Measurements from ENCODE around the gene SPTLC3.

Gene SPTLC3

DNA sequence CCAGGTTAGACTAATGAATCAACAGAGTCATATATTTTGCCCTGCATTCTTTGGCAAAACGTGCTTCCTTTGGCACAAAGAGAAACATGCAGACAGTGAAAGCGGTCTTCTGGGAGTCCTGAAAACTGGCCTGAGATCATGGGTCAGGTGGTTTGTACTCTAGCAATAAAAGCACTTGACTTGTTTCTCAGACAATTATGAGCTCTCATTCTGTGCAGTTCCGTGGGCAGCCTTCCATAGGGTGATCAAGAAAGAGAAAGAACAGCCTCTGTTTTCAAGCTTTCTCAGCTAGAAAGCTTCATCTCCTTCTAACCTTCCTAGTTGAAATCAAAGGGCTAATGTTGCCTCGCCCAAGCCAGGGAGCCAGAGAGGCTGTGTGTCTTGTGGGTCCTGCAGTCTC is 149.6 kb downstream of the SPTLC3 start:
- Histone ChIP-seq H3K4me3 (peak overlapping the region in 1 of 2 donors; percentile 15), H3K9me3 (no peaks in the 10 kb centered on the region), H3K4me1 (peaks cover 0 to 17% (median 10%) of the 10 kb centered on the region in 4 donors), H3K27me3 (no peaks in the 10 kb centered on the region), H3K36me3 (peaks cover 0 to 13% (median 0%) of the 10 kb centered on the region in 3 donors), H3K27ac (peak overlapping the region; percentile 32 to 36)
- peak in 1 of 2 donors; percentile 22 for DNase-seq
- intact Hi-C loops (cut with DNase I; ENCODE audit: low total_unique reads), result no loop called here
- TF ChIP-seq CTCF (IDR thresholded peaks at IDR 0.05), result no peak

DNA sequence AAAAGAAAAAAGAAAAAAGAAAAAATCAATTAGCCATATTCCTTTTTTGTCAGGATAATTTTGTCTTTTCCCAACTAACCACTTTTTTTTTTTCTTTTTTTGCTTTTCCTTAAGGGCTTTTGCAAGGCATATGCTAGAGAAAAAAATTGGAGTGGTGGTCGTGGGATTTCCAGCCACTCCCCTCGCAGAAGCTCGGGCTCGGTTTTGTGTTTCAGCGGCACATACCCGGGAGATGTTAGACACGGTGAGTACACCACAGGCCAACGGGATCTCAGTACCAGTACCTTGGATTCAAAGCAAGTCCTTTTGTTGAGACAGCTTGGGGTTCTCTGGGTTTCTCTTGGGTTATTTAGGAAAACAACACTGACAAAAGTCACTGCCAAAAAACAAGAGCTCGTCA is 151.1 kb downstream of the SPTLC3 start:
- H3K4me3 ChIP-seq, result no peak overlapping the region
- TF ChIP-seq CTCF (IDR thresholded peaks at IDR 0.05), result no peak
- H3K4me1 ChIP-seq, result peaks cover 0 to 17% (median 10%) of the 10 kb centered on the region in 4 donors
- H3K27ac ChIP-seq, result no peak overlapping the region
- H3K9me3 ChIP-seq, result no peaks in the 10 kb centered on the region
- DNase-seq, result no peak
- H3K27me3 ChIP-seq, result no peaks in the 10 kb centered on the region
- intact Hi-C loops (cut with DNase I; ENCODE audit: low total_unique reads), result no loop called here
- H3K36me3 ChIP-seq, result peaks cover 0 to 2% (median 0%) of the 10 kb centered on the region in 3 donors

- no peak for DNase-seq
- Histone ChIP-seq H3K9me3 (peaks cover 0 to 4% (median 0%) of the 10 kb centered on the region in 3 donors), H3K4me3 (no peak overlapping the region), H3K27me3 (no peaks in the 10 kb centered on the region), H3K36me3 (no peaks in the 10 kb centered on the region), H3K27ac (no peak overlapping the region), H3K4me1 (no peaks in the 10 kb centered on the region)
- intact Hi-C loops (cut with DNase I; ENCODE audit: low total_unique reads), result no loop called here
- TF ChIP-seq CTCF (IDR thresholded peaks at IDR 0.05), result no peak
Measured at GRCh38 chr20:13165203-13165602, 156.4 kb downstream of the SPTLC3 start.

DNA sequence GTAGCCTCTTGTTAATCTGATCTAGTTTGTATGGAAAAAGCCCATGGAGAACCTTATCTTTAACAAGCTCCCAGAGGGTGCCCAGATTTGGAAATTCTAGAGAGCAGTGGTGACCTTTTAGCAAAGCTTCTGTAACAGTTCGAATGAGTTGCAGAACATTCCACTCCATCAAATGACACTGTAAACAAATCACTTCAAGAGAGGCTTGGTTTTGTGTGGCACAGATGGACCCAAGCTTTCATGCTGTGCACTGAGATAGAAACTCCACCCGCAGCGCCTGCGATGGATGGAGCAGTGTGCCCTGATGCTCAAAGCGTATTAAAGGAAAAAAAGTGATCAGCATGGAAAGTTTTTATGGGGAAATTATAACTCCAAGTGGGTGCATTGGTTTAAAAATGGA is 157.2 kb downstream of the SPTLC3 start:
- intact Hi-C loops (cut with DNase I; ENCODE audit: low total_unique reads), result no loop called here
- no peak for DNase-seq
- H3K36me3 ChIP-seq, result no peaks in the 10 kb centered on the region
- H3K27ac ChIP-seq, result no peak overlapping the region
- no peak overlapping the region for H3K4me3 ChIP-seq
- H3K27me3 ChIP-seq, result no peaks in the 10 kb centered on the region
- no peaks in the 10 kb centered on the region for H3K4me1 ChIP-seq
- TF ChIP-seq CTCF (IDR thresholded peaks at IDR 0.05), result no peak
- peaks cover 0 to 4% (median 0%) of the 10 kb centered on the region in 3 donors for H3K9me3 ChIP-seq

- no peak for DNase-seq
- no peak overlapping the region for H3K4me3 ChIP-seq
- no peaks in the 10 kb centered on the region for H3K4me1 ChIP-seq
- peaks cover 0 to 4% (median 0%) of the 10 kb centered on the region in 3 donors for H3K9me3 ChIP-seq
- H3K27ac ChIP-seq, result no peak overlapping the region
- H3K27me3 ChIP-seq, result no peaks in the 10 kb centered on the region
- intact Hi-C loops (cut with DNase I; ENCODE audit: low total_unique reads), result no loop called here
- TF ChIP-seq CTCF (IDR thresholded peaks at IDR 0.05), result no peak
- no peaks in the 10 kb centered on the region for H3K36me3 ChIP-seq
Measured at GRCh38 chr20:13166437-13166836, 157.7 kb downstream of the SPTLC3 start.

GRCh38 chr20:13169086-13169485 is 160.3 kb downstream of the SPTLC3 start:
- TF ChIP-seq CTCF (IDR thresholded peaks at IDR 0.05), result no peak
- Histone ChIP-seq H3K4me3 (no peak overlapping the region), H3K9me3 (peaks cover 0 to 4% (median 0%) of the 10 kb centered on the region in 3 donors), H3K36me3 (no peaks in the 10 kb centered on the region), H3K27me3 (no peaks in the 10 kb centered on the region), H3K27ac (no peak overlapping the region), H3K4me1 (no peaks in the 10 kb centered on the region)
- no peak for DNase-seq
- intact Hi-C loops (cut with DNase I; ENCODE audit: low total_unique reads), result no loop called here
